Lower leg skin (tissue), 3 donors: ENCODE results near the gene TRMT112.

Source experiments
- POLR2A ChIP-seq, 2 donors: fragments of 450-650 bp; IDR thresholded peaks; one replicate each; pipeline ENCODE4 v1.6.1; 2016 to 2017; ENCODE audit warnings: antibody characterized with exemption in 2 of 2, mild to moderate bottlenecking in 1 of 2, moderate library complexity in 1 of 2
- TF ChIP-seq, protein P1 (sequence below), 3 donors: fragments of 450-650 bp; IDR thresholded peaks; one replicate each; pipeline ENCODE4 v1.5.1; 2016; ENCODE audit warnings: antibody characterized with exemption in 3 of 3, mild to moderate bottlenecking in 3 of 3, moderate library complexity in 2 of 3

GRCh38 chr11:64352995-64353714, 35.8 kb upstream of the TRMT112 start:
- TF ChIP-seq POLR2A (IDR thresholded peaks at IDR 0.05): no peak
- TF ChIP-seq, protein P1, sequence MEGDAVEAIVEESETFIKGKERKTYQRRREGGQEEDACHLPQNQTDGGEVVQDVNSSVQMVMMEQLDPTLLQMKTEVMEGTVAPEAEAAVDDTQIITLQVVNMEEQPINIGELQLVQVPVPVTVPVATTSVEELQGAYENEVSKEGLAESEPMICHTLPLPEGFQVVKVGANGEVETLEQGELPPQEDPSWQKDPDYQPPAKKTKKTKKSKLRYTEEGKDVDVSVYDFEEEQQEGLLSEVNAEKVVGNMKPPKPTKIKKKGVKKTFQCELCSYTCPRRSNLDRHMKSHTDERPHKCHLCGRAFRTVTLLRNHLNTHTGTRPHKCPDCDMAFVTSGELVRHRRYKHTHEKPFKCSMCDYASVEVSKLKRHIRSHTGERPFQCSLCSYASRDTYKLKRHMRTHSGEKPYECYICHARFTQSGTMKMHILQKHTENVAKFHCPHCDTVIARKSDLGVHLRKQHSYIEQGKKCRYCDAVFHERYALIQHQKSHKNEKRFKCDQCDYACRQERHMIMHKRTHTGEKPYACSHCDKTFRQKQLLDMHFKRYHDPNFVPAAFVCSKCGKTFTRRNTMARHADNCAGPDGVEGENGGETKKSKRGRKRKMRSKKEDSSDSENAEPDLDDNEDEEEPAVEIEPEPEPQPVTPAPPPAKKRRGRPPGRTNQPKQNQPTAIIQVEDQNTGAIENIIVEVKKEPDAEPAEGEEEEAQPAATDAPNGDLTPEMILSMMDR (IDR thresholded peaks at IDR 0.05): no peak
